HG03378 (cell line): ENCODE measurements around the gene BMP5.

ENCODE experiments used
- ATAC-seq: cut with Tn5 transposase; IDR thresholded peaks from one replicate; pipeline ENCODE4 v1.9.1; 2021; ENCODE audit warnings: mild to moderate bottlenecking, moderate library complexity; ENCODE audit not compliant: unreplicated experiment

Gene BMP5

DNA sequence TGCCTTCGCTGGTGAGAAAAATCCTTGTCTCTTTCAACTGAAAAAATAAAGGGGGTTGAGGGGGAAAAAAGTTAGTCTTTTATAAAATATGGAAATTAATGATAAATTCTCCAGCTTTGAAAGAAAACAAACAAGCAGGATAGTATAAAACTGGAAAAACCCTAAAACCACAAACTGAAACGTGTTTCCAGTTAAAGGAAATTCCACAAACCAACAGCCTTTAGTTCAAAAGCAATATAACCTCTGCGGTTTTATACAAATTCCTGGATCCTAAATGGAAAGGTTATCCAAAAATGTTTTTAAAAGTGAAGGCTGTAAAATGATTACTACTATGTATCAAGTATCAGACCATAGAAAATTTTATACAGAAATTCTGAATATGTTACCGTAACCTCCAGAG, 55.6 kb downstream of the BMP5 start:
- ATAC-seq, result no peak

DNA sequence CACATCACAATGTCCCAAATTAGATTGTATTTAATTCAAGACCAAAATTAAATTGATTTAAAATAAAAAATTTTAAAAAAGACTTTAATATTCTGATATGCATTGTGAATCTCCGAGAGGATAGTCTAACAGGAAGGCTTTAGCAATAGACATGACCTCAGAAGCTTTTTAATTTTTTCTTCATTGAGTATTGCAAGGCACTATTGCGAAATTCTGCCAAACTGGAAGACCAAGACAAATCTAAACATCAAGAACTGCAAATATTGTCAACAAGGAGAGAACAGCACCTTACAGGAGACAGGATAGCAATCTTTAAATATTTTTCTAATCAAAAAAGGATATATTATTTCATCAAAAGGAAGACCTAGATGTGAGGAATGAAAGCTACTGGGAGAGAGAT, 56.9 kb downstream of the BMP5 start:
- ATAC-seq, result no peak

- no peak for ATAC-seq
Measured at GRCh38 chr6:55812509-55812908, 62.9 kb downstream of the BMP5 start.

- no peak for ATAC-seq
Measured at GRCh38 chr6:55811074-55811473, 64.3 kb downstream of the BMP5 start.

- ATAC-seq, result no peak
Measured at GRCh38 chr6:55802259-55802658, 73.1 kb downstream of the BMP5 start.

GRCh38 chr6:55798571-55798970, 76.8 kb downstream of the BMP5 start:
- no peak for ATAC-seq

GRCh38 chr6:55794136-55794812, 81.1 kb downstream of the BMP5 start:
- no peak for ATAC-seq

DNA sequence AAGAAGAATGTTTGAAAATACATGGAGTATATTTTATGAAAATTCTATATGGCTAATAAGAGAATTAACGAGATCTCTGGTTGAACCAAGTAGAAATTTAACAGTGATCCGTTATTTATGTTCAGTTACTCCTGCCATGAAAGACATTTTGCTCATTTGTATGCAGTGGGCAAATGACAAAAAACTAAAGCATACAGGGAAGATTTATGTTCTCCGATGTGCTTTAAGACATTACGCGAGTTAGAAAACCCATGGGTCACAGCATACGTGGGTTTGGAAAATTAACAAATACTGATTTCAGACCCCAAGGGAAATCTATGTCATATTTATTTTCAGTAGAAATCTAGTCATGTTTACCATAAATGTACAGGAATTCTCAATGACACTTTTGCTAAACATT, 90.1 kb downstream of the BMP5 start:
- no peak for ATAC-seq

GRCh38 chr6:55782275-55782674, 93.1 kb downstream of the BMP5 start:
- no peak for ATAC-seq

GRCh38 chr6:55778705-55779104, 96.7 kb downstream of the BMP5 start:
- no peak for ATAC-seq

- no peak for ATAC-seq
Measured at GRCh38 chr6:55777469-55777868, 97.9 kb downstream of the BMP5 start.

DNA sequence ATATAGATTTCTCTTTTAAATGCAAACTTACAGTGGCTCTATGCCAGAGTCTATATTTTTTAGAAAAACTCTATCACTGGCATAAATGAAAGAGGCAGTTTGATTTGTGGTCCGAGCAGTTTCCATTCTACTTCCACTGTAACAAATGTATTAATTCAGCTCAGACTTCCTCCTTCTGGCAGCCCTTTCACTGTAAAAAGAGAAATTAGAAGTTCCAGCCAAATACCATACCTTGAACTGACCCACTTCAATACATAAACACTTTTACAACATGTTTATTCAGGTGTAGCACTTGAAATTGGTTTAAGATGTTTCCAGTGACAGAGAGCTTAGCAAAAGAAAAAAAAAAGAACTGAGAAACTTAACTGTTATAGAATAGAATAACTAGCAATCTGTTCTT, 99.3 kb downstream of the BMP5 start:
- no peak for ATAC-seq

DNA sequence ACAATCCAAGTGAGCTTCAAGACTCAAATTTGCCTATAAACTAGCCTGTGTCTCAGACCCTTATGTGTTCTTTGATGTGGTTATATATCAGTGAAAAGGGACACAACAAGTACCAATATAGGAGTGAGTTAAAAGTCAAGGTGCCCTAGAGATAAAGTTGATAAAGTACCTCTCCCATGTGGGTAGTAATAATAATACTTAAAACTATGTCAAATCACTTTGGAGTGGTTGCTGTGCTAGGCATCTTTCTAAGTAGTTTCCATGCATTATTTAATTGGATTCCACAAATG, 100.4 kb downstream of the BMP5 start:
- ATAC-seq, result no peak

DNA sequence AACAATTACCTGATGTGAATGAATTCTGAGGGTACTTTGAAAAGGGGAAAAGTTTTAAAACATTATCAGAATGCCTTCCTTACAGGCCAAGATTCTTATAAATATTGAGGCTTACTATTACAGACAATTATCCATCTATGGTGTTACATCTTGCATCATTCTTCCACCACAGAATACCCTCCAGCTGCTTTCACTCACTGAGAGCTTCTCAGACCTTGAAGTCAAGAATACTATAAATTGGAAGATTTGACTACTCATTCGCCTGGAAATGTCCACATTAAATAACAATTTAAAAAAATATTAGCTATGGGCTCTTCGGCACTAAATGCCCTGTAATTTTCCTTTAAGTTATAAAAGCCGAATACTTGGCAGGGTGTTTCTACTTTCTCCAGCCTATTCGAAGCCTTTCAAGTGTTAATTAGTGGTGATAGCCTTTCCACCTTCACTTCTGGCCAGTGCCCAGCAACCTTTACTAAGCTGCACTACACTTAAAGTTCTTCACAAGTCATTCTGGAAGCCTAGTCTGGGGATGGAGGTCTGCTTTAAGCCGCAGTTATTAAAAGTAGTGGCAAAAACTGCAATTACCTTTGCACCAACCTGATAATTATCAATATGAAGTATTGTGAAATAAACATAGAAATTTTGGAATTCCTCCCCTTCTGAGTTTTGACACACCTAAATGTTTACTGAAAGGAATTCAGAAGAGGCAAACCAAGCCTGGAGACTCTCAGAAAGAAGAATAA, 100.9 kb downstream of the BMP5 start:
- no peak for ATAC-seq

DNA sequence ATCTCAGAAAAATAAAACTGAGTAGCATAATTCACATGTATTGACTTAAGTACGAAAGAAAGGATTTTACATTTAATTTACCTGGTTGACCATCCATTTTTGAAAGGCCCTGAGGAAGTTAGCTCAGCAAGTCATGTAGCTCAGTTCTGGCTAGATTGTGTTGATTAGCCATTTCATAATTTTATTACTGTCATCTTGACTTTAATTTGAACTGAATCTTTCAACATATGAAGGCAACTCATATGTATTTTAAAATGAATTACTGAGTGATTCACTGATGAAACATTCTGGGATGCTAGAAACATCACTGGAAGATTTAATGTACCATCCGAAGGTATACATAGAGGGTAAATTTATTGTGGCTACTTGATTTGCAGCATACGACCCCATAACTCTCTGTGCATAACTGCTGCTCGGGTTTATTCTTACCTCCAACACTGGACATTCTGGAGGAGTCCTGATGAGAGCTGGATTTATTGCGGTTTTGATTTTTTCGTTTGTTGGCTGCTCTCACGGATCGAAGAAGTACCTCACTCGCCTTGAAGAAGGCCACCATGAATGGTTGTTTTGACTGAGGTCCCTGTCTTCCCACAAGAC, 101.7 kb downstream of the BMP5 start:
- no peak for ATAC-seq

DNA sequence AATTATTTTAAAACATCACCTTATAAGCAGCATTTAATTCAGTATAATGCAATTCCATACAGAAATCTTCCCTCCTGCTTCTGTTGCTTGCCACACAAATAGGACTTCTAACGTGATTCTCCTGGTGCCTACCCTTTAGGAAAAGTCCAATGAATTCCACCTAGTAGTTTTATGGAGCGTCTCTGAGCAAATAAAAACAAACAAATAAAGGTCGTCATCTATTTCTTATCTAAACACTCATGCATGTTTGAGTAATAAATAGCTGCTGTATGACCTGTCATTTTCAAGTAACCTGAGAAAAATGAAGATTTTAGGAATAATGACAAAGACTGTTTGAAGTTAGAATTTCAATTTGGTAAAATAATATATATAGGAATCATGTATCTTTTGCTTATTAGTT, 102.7 kb downstream of the BMP5 start:
- ATAC-seq, result no peak

GRCh38 chr6:55759536-55759935, 115.9 kb downstream of the BMP5 start:
- ATAC-seq, result no peak

- no peak for ATAC-seq
Measured at GRCh38 chr6:55758156-55758937, 117.0 kb downstream of the BMP5 start.

DNA sequence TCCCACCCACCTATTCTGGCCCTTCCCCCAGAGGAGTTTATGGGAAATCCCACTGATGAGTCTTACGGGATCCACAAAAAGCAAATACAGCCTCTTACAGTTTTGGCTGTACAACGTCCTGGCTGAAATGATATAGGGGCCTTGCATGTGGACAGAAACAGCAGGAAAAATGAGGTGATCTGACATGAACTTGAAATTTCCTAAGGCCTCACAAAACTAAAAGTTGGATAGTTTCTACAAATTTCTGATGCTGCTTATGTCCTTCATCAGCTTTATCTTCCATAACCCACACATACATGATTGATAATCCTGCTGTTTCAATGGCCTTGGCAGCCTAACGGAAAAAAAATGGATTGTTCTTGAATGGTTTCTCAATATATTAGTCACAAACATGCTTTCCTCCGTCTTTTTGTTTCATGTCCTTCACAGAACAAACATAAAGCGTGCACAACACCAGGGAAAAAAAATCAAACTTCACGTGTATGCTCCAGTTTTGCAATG, 118.8 kb downstream of the BMP5 start:
- ATAC-seq, result no peak

GRCh38 chr6:55748880-55749279, 126.5 kb downstream of the BMP5 start:
- ATAC-seq, result no peak

GRCh38 chr6:55746473-55746872, 128.9 kb downstream of the BMP5 start:
- ATAC-seq, result no peak

- ATAC-seq, result no peak
Measured at GRCh38 chr6:55734256-55734655, 141.1 kb downstream of the BMP5 start.
